K562 (cell line): ENCODE results near the gene TCF19. TPM values are rescaled to one million over a fixed set of nuclear protein-coding genes. Genes with fewer than 3 reads are reported as not detected.

Experiments
- ATAC-seq: fragments of 200-7000 bp; cut with Tn5 transposase; 3 replicates; pipeline ENCODE4 v1.9.1; 2020; ENCODE audit warnings: moderate library complexity
- BruUV-seq: library from RNA; stranded (reverse); fragments of 400-500 nt; replicated peaks from 2 replicates; lab custom pipeline; 2021; lab: Mats Ljungman, UMichigan
- CTCF ChIA-PET: fragments of 300-600 bp; formaldehyde crosslinking; extraction: SDS; loops from one replicate; lab custom pipeline; 2021; ENCODE audit warnings: low intra/inter-chr PET ratio; lab: Yijun Ruan, JAX
- POLR2A ChIA-PET: fragments of 300-600, 350-650 bp; sonication (Branson Sonifier 250); formaldehyde crosslinking; extraction: SDS; loops from one replicate; lab custom pipeline; 2021; ENCODE audit warnings: antibody characterized with exemption, inconsistent platforms; lab: Yijun Ruan, JAX
- DNase-seq, 4 experiments: peaks; one replicate each; pipeline versions ENCODE4 v3.0.0 to v3.0.0-alpha.2; 2011 to 2018; ENCODE audit warnings: low spot score in 3 of 4, mixed read lengths in 3 of 4; ENCODE audit errors: extremely low read depth in 1 of 4
- FAIRE-seq: peaks from 2 replicates; lab custom pipeline; 2011; peaks lifted over from hg19 to GRCh38; lab: Jason Lieb, UNC
- H2AFZ ChIP-seq: 2 replicates; pipeline ENCODE4 v1.6.0; 2011; ENCODE audit warnings: low read depth, low read length, control low read depth, inconsistent platforms
- H3K27ac ChIP-seq: fragments of 200-600 bp; 3 replicates; pipeline ENCODE4 v1.8.0; 2011; ENCODE audit warnings: low read depth, mild to moderate bottlenecking, control low read depth, inconsistent platforms, low read length, moderate library complexity, mixed read lengths; ENCODE audit errors: extremely low read depth
- H3K27me3 ChIP-seq, 2 experiments: fragments of 300-600 bp in 1 of 2; 2 replicates in 1 of 2; 3 replicates in 1 of 2; pipeline versions ENCODE4 v1.6.0 to v1.8.0; 2011; ENCODE audit warnings: inconsistent platforms in 2 of 2, low read length in 2 of 2, mild to moderate bottlenecking in 1 of 2, mixed read lengths in 1 of 2, moderate library complexity in 1 of 2; ENCODE audit not compliant: control insufficient read depth in 2 of 2, insufficient read depth in 2 of 2
- H3K36me3 ChIP-seq: fragments of 300-600 bp; 3 replicates; pipeline ENCODE4 v1.8.0; 2011; ENCODE audit warnings: mild to moderate bottlenecking, low read length, inconsistent platforms; ENCODE audit not compliant: control insufficient read depth, insufficient read depth
- H3K4me1 ChIP-seq, 2 experiments: fragments of 200-600 bp in 1 of 2; replicated peaks in 1 of 2; 2 replicates in 1 of 2; 3 replicates in 1 of 2; pipeline versions ENCODE4 v1.5.1 to v1.8.0; 2011; ENCODE audit warnings: inconsistent platforms in 2 of 2, low read length in 2 of 2, mild to moderate bottlenecking in 1 of 2, mixed read lengths in 1 of 2, moderate library complexity in 1 of 2; ENCODE audit not compliant: control insufficient read depth in 2 of 2, insufficient read depth in 2 of 2
- H3K4me2 ChIP-seq: 2 replicates; pipeline ENCODE4 v1.6.1; 2011; ENCODE audit warnings: low read length, control low read depth, inconsistent platforms, mixed read lengths; ENCODE audit not compliant: insufficient read depth
- H3K4me3 ChIP-seq: fragments of 200-600 bp; sonication (generic), shearing (Covaris generic); 2 replicates; pipeline ENCODE4 v1.5.1; 2016; ENCODE audit warnings: control low read depth, inconsistent platforms
- H3K79me2 ChIP-seq: fragments of 200-600 bp; 3 replicates; pipeline ENCODE4 v1.8.0; 2011; ENCODE audit warnings: low read length, inconsistent platforms; ENCODE audit not compliant: control insufficient read depth, insufficient read depth
- H3K9ac ChIP-seq, 2 experiments: 2 replicates each; pipeline versions ENCODE4 v1.6.0 to v1.6.1; 2011; ENCODE audit warnings: low read depth in 2 of 2, low read length in 2 of 2, control low read depth in 1 of 2, inconsistent platforms in 1 of 2, mild to moderate bottlenecking in 1 of 2, mixed read lengths in 1 of 2; ENCODE audit not compliant: insufficient read depth in 1 of 2
- H3K9me1 ChIP-seq: one replicate; pipeline ENCODE4 v1.6.0; 2011; ENCODE audit warnings: inconsistent platforms, mild to moderate bottlenecking, low read length, moderate library complexity; ENCODE audit not compliant: control insufficient read depth, insufficient read depth
- H3K9me3 ChIP-seq: replicated peaks from 2 replicates; pipeline ENCODE4 v1.5.1; 2011; ENCODE audit warnings: low read depth, low read length, inconsistent platforms; ENCODE audit not compliant: control insufficient read depth, insufficient read depth
- H4K20me1 ChIP-seq: replicated peaks from 2 replicates; pipeline ENCODE4 v1.6.1; 2011; ENCODE audit warnings: low read length, inconsistent platforms, mixed read lengths; ENCODE audit not compliant: control insufficient read depth, insufficient read depth
- HBP1 ChIP-seq: fragments of 450-650 bp; formaldehyde crosslinking; IDR thresholded peaks from 2 replicates; pipeline ENCODE4 v1.4.0; 2022; ENCODE audit warnings: missing genetic modification characterization
- YY1 ChIP-seq, 3 experiments: IDR thresholded peaks; 2 replicates each; pipeline ENCODE4 v1.6.1; 2011; ENCODE audit warnings: low read length in 2 of 3, mild to moderate bottlenecking in 2 of 3, moderate library complexity in 2 of 3, borderline replicate concordance in 1 of 3, control low read depth in 1 of 3, low read depth in 1 of 3; ENCODE audit not compliant: insufficient read depth in 3 of 3, insufficient replicate concordance in 2 of 3, control insufficient read depth in 1 of 3, insufficient read length in 1 of 3; ENCODE audit errors: extremely low read depth in 1 of 3
- ZBTB33 ChIP-seq: sonication (generic); formaldehyde crosslinking; IDR thresholded peaks from 2 replicates; pipeline ENCODE4 v1.8.1; 2023; ENCODE audit warnings: mild to moderate bottlenecking, missing genetic modification reagents
- ZNF717 ChIP-seq: fragments of 250-450 bp; sonication (Bioruptor Pico); IDR thresholded peaks from 2 replicates; pipeline ENCODE4 v1.5.0; 2021
- WGBS: fragments of 100-300 bp; shearing (Covaris generic); methylation state at CpG from one replicate; pipeline ENCODE4 v1.1.6; 2016; ENCODE audit warnings: low coverage, mixed read lengths; ENCODE audit not compliant: insufficient coverage; ENCODE audit errors: missing lambda C conversion rate; 5-methylcytosine and 5-hydroxymethylcytosine counted together
- in situ Hi-C: fragments of 300-500 bp; cut with MboI; formaldehyde crosslinking; loops from 4 replicates; pipeline ENCODE4 v1.15.0; 2018; ENCODE audit warnings: inconsistent platforms, mixed read lengths
- intact Hi-C: fragments of 100-400 bp; cut with micrococcal nuclease; formaldehyde crosslinking; loops from 2 replicates; pipeline ENCODE4 v1.14.2; 2022
- polyA plus RNA-seq, 8 experiments: library from polyadenylated mRNA; depleted of rRNA in 4 of 8; stranded (reverse) in 5 of 8; unstranded in 3 of 8; fragments of >200 nt; fragmentation: Nextera tagmentation in 2 of 8; fragmentation: Illumina TruSeq in 1 of 8; extraction: Ambion mirVana in 2 of 8; extraction: Trizol in 1 of 8; gene quantifications; 2 replicates each; pipeline versions ENCODE4 v1.2.1 to v1.2.3, GENCODE V29; 2011 to 2014; ENCODE audit warnings: inconsistent platforms in 1 of 8, missing spikeins in 1 of 8
- total RNA-seq, 7 experiments: library from RNA; depleted of rRNA in 6 of 7; stranded (reverse); fragments of >200 nt in 6 of 7; fragmentation: Illumina TruSeq in 2 of 7; extraction: Trizol in 2 of 7; gene quantifications; 2 replicates each; pipeline versions ENCODE4 v1.2.1 to v1.2.3, GENCODE V29; 2011 to 2021; ENCODE audit warnings: low replicate concordance in 1 of 7

TCF19 gene
- total and polyA plus RNA-seq, 9 of the 15 experiments (the other 6 are each of a cell fraction or from before 2014, with no cell fraction given): 4.2 to 42.5 (median 25.7) TPM

- TF ChIP-seq HBP1 (CRISPR knock-in tag): no peak
- no peak for TF ChIP-seq ZNF717 (CRISPR knock-in tag)
Observed at GRCh38 chr6:31158863-31159855, 770 bp downstream of the TCF19 start (continued).

GRCh38 chr6:31161216-31162126 lies 3.1 kb downstream of the TCF19 start:
- Histone ChIP-seq H3K27ac (no peak overlapping the region), H3K79me2 (peaks cover 24% of the 10 kb centered on the region; the same call in 2 of the 3 replicates), H3K4me1 (peaks cover 17 to 27% of the 10 kb centered on the region in 2 experiments; a peak in 4 of 5 replicates), H2AFZ (no peak overlapping the region), H3K27me3 (no peaks in the 10 kb centered on the region), H3K9ac (no peak overlapping the region; a peak in 1 of 4 replicates), H3K36me3 (peaks cover 24% of the 10 kb centered on the region; the same call in 2 of the 3 replicates), H3K9me3 (no peaks in the 10 kb centered on the region), H3K9me1 (no peaks in the 10 kb centered on the region), H4K20me1 (no peaks in the 10 kb centered on the region; the same call in 1 of the 2 replicates), H3K4me3 (no peak overlapping the region), H3K4me2 (no peak overlapping the region)
- TF ChIP-seq YY1 (IDR thresholded peaks at IDR 0.05; ENCODE audit: borderline replicate concordance in 1 of 3, control insufficient read depth in 1 of 3, extremely low read depth in 1 of 3, insufficient read depth in 3 of 3, insufficient read length in 1 of 3, insufficient replicate concordance in 2 of 3, low read depth in 1 of 3, low read length in 2 of 3) (no peak), ZBTB33 (peak; percentile 64; the same call in 1 of the 2 replicates)
- no peak for DNase-seq
- ChIA-PET CTCF (no interaction called here), POLR2A (interaction anchor here (0.7 to 1.1 kb wide), 2 partner anchors 11 to 15 kb away, joined by 3 to 5 read pairs; no protein-coding TSS in a partner anchor)
- BruUV-seq: no TSS peak
- FAIRE-seq: no peak
- in situ Hi-C loops (no loop called here), intact Hi-C loops (no loop called here)
- ATAC-seq: no peak
- WGBS: 88% methylated on average over 19 of the region's 19 CpGs
